Hindlimb muscle (tissue), 1 donor: ENCODE results near the gene RIPOR3. TPM values are rescaled to one million over a fixed set of nuclear protein-coding genes. Genes with fewer than 3 reads are reported as not detected.
"Not testable (repeated sequence)": the region's sequence is repeated elsewhere in the genome, so short reads cannot be mapped to it uniquely, and the experiment has no call there.

Experiments used
- DNase-seq: peaks from one replicate; pipeline ENCODE4 v3.0.0-alpha.2; 2013
- polyA plus RNA-seq: library from polyadenylated mRNA; unstranded; fragments of 120-200 nt; gene quantifications from one replicate; pipeline ENCODE4 v1.2.1, GENCODE V29; 2013; ENCODE audit not compliant: insufficient read length

RIPOR3 gene
- polyA plus RNA-seq, 1 donor = 4.0 TPM

- no peak for DNase-seq
Observed at GRCh38 chr20:50551288-50551687, 140.1 kb downstream of the RIPOR3 start.

GRCh38 chr20:50550531-50550930 lies 140.8 kb downstream of the RIPOR3 start:
- no peak for DNase-seq

- no peak for DNase-seq
Observed at GRCh38 chr20:50548396-50548795, 142.9 kb downstream of the RIPOR3 start.

- DNase-seq = no peak
Observed at GRCh38 chr20:50547964-50548363, 143.4 kb downstream of the RIPOR3 start.

- DNase-seq = no peak
Observed at GRCh38 chr20:50546729-50547314, 144.5 kb downstream of the RIPOR3 start.

- DNase-seq = no peak
Observed at GRCh38 chr20:50545126-50545525, 146.2 kb downstream of the RIPOR3 start.

- no peak for DNase-seq
Observed at GRCh38 chr20:50543326-50543725, 148.0 kb downstream of the RIPOR3 start.

GRCh38 chr20:50541606-50542041 lies 149.7 kb downstream of the RIPOR3 start:
- DNase-seq = no peak

GRCh38 chr20:50540620-50541605 lies 150.4 kb downstream of the RIPOR3 start:
- no peak for DNase-seq

- DNase-seq = not testable (repeated sequence)
Observed at GRCh38 chr20:50539798-50540197, 151.5 kb downstream of the RIPOR3 start.

- no peak for DNase-seq
Observed at GRCh38 chr20:50538276-50538675, 153.1 kb downstream of the RIPOR3 start.

GRCh38 chr20:50537546-50538201 lies 153.7 kb downstream of the RIPOR3 start:
- DNase-seq = no peak

GRCh38 chr20:50536333-50536732 lies 155.0 kb downstream of the RIPOR3 start:
- DNase-seq = no peak

Other genes starting within 250 kb of the RIPOR3 start
- gene PTPN1, start 181.2 kb downstream of the RIPOR3 start, polyA plus RNA-seq = 19.3 TPM
- gene PARD6B, start 40.0 kb upstream of the RIPOR3 start, polyA plus RNA-seq = 0.40 TPM
- gene BCAS4, start 103.5 kb upstream of the RIPOR3 start, polyA plus RNA-seq = 4.0 TPM
- 57.0 TPM for gene ADNP, start 239.9 kb upstream of the RIPOR3 start, polyA plus RNA-seq